GM12892 (cell line): Measurements from ENCODE around the gene GRIPAP1. TPM values are rescaled to one million over a fixed set of nuclear protein-coding genes. Genes with fewer than 3 reads are reported as not detected.
A peak's percentile ranks its signal among the peaks of the same experiment; 100 is the strongest.

Experiments used
- DNase-seq: peaks from one replicate; pipeline ENCODE4 v3.0.0; 2011; ENCODE audit not compliant: insufficient read length
- FAIRE-seq: peaks from 2 replicates; lab custom pipeline; 2011; peaks lifted over from hg19 to GRCh38; lab: Jason Lieb, UNC
- POLR2A ChIP-seq: IDR thresholded peaks from 2 replicates; pipeline ENCODE4 v1.6.1; 2011; ENCODE audit warnings: low read depth, low read length, control low read depth
- POLR2AphosphoS5 ChIP-seq: IDR thresholded peaks from 2 replicates; pipeline ENCODE4 v1.6.1; 2011; ENCODE audit warnings: low read depth, low read length, control low read depth
- TAF1 ChIP-seq: IDR thresholded peaks from 2 replicates; pipeline ENCODE4 v1.6.1; 2011; ENCODE audit warnings: low read depth, mild to moderate bottlenecking, control low read depth, low read length, borderline replicate concordance
- polyA plus RNA-seq: library from polyadenylated mRNA; unstranded; fragments of >200 nt; gene quantifications from one replicate; pipeline ENCODE4 v1.2.1, GENCODE V29; 2012; ENCODE audit warnings: missing spikeins, inconsistent platforms; ENCODE audit not compliant: missing spikeins

The GRIPAP1 gene
- polyA plus RNA-seq, result 37.8 TPM

GRCh38 chrX:49002091-49002935 lies at the start of gene GRIPAP1:
GRIPAP1 (minus strand) TSS chrX:49002264; CDS start chrX:49002229, 35 bp downstream.
- TF ChIP-seq POLR2AphosphoS5, result peak; percentile 78
- TF ChIP-seq TAF1, result peak; percentile 98
- peak; percentile 85; the same call in 1 of the 2 replicates for TF ChIP-seq POLR2A
- DNase-seq (peak; percentile 58), FAIRE-seq (peak; percentile 90)

- DNase-seq (no peak), FAIRE-seq (no peak)
- TF ChIP-seq TAF1 (no peak), POLR2AphosphoS5 (no peak), POLR2A (no peak)
Observed at GRCh38 chrX:49043987-49044281, 41.9 kb upstream of the GRIPAP1 start.

DNA sequence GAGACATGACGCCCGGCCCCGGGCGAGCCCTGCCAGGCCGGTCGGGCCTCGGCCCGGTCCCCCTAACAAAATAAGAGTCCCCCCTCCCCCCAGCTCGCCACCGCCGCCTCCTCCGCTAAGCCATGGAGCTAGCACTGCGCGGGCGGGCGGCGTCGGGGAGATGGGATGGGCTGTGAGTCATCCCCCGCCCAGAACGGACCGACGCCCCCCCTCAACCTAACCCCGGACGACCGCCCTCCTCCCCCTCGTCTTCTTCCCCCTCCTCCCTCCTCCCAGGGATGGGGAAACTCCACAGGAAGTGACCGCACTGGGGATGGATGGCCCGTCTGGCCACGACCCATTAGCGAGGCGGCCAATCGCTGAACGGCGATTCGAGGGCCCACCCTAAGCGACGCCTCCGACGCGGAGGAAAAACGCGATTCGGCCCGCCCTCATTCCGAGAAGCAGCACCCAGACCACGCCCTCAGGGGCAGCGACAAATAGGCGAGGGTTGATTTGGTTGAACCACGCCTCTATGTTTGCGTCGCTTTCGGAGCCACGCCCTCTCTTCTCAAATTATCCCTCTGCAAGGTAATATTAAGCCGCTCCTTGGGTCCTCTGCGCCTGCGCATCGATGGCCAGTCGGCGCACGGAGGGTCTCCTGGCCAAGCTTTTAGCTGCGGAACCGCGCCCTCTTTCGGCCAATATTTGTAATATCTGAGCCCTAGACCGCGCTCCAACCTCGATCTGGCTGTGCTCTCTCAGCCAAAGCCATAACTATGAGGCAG lies 41.3 kb upstream of the GRIPAP1 start, which contains the start of gene TFE3:
TSS of gene TFE3 (minus strand) at position 138 of the 767 bp plus-strand sequence. CDS start at position 7, 131 bp downstream.
- no peak for TF ChIP-seq POLR2A
- no peak for TF ChIP-seq TAF1
- TF ChIP-seq POLR2AphosphoS5, result no peak
- FAIRE-seq (peak; percentile 92), DNase-seq (peak; percentile 79)

DNA sequence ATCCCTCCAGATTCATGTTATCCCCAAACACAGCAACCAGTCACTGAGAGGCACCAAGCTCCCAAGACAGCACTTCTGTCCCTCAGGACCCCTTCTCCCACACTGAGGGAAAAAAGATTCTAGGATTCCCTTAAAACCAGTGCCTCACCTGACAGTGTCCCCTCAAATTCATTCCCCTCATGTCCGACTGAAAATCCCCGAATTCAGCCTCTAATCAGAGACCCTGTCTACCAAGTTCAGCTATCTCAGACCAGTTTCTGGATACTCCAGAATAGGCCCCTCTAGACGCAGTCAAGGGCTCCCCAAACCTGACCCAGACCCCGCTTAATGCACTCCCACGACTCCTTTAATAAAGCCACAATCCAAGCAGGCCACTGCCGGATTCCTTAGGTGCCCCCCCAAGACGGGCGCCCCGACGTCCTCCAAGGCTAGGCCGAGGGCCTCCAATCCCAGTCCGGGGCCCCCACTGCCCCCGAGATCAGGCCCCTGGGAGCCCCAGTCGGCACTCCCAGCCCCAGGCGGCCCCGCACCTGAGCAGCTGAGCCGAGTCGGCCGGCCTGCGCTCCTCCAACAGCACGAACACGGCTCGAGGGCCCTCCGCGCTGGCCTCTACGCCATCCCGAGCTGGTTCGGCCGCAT lies 40.6 kb upstream of the GRIPAP1 start:
- DNase-seq (no peak), FAIRE-seq (no peak)
- no peak for TF ChIP-seq POLR2A
- TF ChIP-seq POLR2AphosphoS5, result no peak
- no peak for TF ChIP-seq TAF1

DNA sequence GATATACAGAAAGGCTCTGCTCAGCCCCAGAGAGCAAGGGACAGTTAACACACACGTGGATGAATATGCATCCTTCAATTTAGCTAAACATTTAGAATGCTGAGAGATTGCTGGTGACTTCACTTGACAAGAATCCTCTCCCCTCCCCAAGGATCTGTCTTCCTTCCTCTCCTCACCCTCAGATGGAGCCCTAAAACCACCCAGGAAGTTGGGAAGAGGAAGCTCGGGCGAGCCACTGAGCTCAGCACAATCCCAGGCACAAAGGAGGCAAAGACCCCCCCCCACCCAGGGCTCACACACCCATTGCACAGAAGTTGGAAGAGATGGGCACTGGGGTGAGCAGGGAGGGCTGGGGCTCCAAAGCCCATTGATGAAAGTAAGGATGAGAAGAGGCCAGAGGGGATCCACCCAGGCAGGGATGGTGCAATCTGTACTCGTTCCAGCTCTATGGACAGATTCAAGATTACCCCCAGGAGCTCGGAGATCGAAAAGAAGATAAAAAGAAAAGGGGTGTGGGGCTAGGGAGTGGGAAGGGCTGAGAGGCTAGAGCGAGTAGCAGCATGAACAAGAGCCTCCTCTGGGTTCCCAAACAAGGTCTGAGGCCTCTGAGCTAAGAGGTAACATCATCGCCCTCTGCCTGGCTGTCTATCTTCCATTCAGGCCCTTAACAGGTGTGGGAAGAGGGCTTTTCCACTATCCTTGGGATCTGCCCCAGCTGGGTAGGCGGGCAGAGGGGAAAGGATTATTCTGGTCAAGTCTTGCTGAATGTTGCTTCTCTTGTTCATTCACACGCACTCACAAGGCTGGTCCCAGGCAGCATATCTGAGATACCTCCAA lies 39.9 kb upstream of the GRIPAP1 start:
- TF ChIP-seq POLR2A (no peak), POLR2AphosphoS5 (no peak), TAF1 (no peak)
- no peak for FAIRE-seq
- DNase-seq, result no peak

DNA sequence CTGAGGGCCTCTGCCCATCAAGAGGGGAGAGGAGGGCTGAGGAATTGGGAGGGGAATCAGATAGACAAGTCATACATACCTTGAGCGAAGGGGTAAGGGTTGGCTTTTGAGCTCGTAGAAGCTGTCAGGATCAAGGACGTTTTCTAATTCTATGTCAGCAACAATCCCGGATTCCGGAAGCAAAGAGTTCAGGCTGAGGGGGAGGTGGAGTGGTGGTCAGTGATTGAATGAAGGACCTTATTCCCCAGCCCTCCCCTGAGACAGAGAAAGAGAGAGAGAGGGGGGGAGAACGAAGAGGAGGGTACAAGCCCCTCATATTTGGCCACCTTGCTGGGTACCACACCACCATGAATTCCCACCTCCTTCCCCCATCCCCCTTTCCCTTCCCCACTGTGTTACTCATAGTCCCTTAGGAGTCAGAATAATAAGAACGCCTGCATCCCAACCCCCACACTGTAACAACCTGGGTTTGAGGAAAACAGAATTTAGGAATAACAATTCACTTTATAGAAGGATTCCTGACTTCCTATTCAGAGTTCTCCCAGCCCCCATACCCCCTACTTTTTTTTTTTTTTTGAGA lies 38.4 kb upstream of the GRIPAP1 start:
- no peak for FAIRE-seq

GRCh38 chrX:49039598-49040375 lies 37.7 kb upstream of the GRIPAP1 start:
- DNase-seq (no peak), FAIRE-seq (no peak)
- TF ChIP-seq POLR2A (no peak), POLR2AphosphoS5 (no peak), TAF1 (no peak)

More for the DNA sequence above, 38.4 kb upstream of the GRIPAP1 start:
- TF ChIP-seq POLR2AphosphoS5, result no peak
- no peak for TF ChIP-seq POLR2A
- TF ChIP-seq TAF1, result no peak
- no peak for DNase-seq

DNA sequence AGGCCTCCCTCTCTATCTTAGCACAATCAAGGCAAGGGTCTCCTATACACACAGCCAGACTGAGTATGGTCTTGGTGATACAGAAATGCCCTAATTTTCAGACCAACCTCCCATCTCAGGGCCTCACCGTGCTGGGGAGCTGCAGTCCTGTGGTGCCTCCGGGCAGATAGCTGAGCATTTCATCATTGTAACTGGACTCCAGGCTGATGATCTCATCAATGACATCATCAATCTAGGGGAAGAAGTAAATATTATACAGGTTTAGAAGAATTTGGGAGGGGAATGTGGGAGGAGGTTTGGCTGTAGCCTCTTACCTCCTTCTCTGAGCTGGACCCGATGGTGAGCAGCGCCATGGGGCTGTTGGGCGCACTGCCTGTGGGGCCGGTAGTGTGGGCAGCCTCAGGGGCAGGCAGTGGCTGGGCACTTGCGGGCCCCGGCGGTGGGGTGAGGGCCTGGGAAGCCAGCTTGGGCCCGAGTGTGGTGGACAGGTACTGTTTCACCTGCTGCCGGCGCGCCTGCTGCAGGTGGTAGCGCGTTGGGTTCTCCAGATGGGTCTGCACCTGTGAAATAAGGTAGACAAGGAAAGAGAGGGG lies 35.9 kb upstream of the GRIPAP1 start:
- DNase-seq (no peak), FAIRE-seq (no peak)
- no peak for TF ChIP-seq TAF1
- TF ChIP-seq POLR2AphosphoS5, result no peak
- no peak for TF ChIP-seq POLR2A

DNA sequence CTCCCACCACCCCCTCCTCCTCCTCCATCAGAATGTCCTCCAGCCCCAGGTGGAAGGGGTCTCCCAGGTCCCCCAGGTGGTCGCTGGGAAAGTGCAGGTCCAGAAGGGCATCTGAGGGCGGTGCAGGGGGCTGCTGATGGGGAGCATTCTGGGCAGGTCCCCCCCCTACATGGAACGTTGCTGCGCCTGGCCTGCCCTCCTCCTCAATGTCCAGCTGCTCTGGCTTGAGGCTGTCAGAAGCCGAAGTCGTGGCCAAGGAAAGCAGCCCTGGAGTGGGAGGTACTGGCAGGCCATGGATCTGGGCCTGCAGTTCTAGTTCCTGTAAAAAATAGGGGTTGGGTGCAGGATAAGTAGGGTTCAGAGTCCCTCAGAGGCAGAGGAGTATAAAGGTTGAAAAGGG lies 28.2 kb upstream of the GRIPAP1 start:
- no peak for TF ChIP-seq TAF1
- TF ChIP-seq POLR2AphosphoS5, result no peak
- no peak for TF ChIP-seq POLR2A
- DNase-seq (no peak), FAIRE-seq (no peak)
